ENCODE results near the gene UBB.
A peak's percentile ranks its signal among the peaks of the same experiment; 100 is the strongest.

The UBB gene

DNA sequence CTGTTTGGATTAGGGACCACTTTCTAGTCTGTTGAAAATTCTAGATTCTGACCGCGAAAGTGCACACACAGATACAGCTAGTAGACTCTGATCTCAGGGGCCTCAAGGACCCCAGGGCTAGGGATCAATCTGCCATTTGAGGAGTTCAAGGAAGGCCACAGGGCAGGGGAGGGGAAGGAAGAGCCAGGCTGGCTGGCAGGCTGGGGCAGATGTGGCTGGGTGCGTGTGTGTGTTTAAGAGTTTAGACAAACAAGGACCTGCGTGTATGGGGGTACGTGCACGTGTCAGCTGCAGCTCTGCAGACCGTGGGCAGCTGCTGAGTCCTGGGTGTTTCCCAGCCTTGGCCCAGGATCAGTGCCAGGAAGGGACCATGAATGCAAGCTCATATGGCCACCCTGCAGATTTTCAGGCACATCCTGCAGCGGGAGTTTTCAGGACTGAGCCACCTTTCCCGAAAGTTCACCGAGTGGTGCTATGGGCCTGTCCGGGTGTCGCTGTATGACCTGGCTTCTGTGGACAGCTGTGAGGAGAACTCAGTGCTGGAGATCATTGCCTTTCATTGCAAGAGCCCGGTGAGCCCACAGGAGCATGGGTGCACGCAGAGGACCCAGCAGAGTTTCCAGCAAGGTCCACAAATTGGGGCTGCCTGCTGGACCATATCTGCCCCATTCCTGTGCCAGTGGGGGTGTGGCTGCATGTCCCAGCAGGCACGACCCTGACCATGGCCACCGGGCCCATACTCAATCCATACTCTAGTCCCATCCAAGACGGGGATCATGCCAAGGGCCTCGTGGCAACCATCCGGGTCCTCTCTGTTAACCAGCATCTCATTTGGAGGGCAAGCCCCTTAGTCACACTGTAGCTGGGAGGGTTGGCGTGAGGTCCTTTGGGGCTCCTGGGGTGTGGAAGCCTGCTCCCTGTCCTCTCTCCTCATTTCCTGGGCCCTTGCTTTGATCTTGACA is 45.1 kb downstream of the UBB start:
- TF ChIP-seq, protein P1, sequence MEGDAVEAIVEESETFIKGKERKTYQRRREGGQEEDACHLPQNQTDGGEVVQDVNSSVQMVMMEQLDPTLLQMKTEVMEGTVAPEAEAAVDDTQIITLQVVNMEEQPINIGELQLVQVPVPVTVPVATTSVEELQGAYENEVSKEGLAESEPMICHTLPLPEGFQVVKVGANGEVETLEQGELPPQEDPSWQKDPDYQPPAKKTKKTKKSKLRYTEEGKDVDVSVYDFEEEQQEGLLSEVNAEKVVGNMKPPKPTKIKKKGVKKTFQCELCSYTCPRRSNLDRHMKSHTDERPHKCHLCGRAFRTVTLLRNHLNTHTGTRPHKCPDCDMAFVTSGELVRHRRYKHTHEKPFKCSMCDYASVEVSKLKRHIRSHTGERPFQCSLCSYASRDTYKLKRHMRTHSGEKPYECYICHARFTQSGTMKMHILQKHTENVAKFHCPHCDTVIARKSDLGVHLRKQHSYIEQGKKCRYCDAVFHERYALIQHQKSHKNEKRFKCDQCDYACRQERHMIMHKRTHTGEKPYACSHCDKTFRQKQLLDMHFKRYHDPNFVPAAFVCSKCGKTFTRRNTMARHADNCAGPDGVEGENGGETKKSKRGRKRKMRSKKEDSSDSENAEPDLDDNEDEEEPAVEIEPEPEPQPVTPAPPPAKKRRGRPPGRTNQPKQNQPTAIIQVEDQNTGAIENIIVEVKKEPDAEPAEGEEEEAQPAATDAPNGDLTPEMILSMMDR (IDR thresholded peaks at IDR 0.05; ENCODE audit: low read depth, low read length) = no peak
- no peak for DNase-seq (ENCODE audit: low read depth in 2 of 2)
- no peak overlapping the region for H3K4me3 ChIP-seq (replicated peaks in 1 of 2; ENCODE audit: low read depth in 2 of 2, low read length in 2 of 2)

DNA sequence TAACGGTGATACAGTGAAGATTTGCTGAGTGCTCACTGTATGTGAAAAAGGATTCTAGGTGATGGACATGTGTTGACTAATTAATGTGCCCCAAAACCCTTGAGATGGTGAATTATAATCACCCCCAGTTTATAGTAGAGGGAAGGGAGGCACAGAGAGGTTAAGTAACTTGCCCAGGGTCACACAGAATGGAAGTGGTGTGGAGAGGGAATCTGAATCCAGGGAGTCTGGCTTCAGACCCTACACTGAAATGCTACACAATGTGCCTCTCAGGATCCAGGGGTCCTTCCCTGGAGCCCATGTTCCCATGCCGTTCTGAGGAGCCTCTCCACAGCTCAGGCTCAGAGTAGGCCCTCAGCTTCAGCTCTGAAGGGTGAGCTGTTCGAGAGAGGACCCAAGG is 46.1 kb downstream of the UBB start:
- H3K4me3 ChIP-seq (replicated peaks in 1 of 2; ENCODE audit: low read depth in 2 of 2, low read length in 2 of 2) = no peak overlapping the region
- TF ChIP-seq, protein P1 (IDR thresholded peaks at IDR 0.05; ENCODE audit: low read depth, low read length) = no peak
- no peak for DNase-seq (ENCODE audit: low read depth in 2 of 2)

DNA sequence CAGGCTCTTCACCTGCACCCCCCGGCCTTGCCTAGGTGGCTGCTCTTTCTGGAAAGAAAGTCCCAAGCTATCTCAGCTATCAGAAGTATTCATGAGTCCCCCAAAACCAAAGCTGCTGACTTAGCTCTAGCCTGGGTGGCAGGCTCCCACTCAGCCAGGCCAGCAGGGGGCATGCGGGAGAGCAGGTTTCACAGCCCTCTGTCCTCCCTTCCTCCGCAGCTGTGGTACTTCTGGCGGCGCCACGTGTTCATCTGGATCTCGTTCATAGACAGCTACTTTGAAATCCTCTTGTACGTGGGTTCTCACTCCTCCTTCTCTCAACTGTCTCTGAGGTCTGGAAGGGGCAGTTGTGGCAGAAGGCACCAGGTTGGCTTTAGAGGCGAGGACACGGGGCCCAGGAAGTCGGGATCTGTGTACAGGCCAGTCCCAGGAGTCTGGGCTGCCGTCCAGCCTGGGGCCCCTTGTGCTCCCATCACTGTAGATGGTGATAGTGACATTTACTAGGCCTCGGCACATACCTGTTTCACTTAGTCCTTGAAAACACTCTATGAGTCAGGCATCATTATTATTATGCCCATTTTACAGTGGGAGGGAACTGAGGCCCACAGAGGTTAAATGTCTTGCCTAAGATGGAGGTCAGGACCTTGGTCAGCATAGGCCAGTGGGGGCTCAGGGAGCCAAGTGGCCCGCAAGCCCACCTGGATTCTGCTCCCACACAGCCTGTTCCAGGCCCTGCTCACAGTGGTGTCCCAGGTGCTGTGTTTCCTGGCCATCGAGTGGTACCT is 47.4 kb downstream of the UBB start:
- peak; percentile 60 to 73 for DNase-seq (ENCODE audit: low read depth in 2 of 2)
- H3K4me3 ChIP-seq (replicated peaks in 1 of 2; ENCODE audit: low read depth in 2 of 2, low read length in 2 of 2) = no peak overlapping the region
- TF ChIP-seq, protein P1 (IDR thresholded peaks at IDR 0.05; ENCODE audit: low read depth, low read length) = peak; percentile 85

DNA sequence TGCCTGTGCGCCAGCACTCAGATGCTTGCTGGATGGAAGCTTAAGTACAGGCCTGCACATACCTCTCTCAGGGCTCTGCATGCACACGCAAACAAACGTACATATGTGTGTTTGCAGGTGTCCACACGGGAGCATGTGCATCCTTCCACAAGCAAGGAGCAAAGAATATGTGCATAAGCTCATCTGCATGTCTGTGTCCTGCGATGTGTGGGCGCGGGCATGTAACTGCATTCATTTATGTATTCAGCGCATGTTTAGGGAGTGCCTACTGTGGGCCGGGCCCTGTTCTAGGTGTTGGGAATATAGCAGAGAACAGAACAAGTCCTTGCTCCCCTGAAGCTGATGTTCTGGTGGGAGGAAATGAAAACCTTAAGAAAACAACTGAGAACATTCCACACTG is 48.2 kb downstream of the UBB start:
- DNase-seq (ENCODE audit: low read depth in 2 of 2) = no peak
- TF ChIP-seq, protein P1 (IDR thresholded peaks at IDR 0.05; ENCODE audit: low read depth, low read length) = no peak
- H3K4me3 ChIP-seq (replicated peaks in 1 of 2; ENCODE audit: low read depth in 2 of 2, low read length in 2 of 2) = no peak overlapping the region

DNA sequence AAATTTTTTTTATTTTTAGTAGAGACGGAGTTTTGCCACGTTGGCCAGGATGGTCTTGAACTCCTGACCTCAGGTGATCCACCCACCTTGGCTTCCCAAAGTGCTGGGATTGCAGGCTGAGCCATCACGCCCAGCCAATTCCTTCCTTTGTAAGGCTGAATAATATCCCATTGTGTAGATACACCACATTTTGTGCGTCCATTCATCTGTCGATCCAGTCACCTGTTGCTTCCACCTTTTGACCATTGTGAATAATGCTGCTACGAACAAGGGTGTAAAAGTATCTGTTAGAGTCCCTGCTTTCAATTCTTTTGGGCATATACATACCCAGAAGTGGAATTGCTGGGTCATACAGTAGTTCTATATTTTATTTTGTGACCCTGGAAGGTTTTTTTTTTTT is 49.8 kb downstream of the UBB start:
- TF ChIP-seq, protein P1 (IDR thresholded peaks at IDR 0.05; ENCODE audit: low read depth, low read length) = no peak
- no peak for DNase-seq (ENCODE audit: low read depth in 2 of 2)
- H3K4me3 ChIP-seq (replicated peaks in 1 of 2; ENCODE audit: low read depth in 2 of 2, low read length in 2 of 2) = no peak overlapping the region

DNA sequence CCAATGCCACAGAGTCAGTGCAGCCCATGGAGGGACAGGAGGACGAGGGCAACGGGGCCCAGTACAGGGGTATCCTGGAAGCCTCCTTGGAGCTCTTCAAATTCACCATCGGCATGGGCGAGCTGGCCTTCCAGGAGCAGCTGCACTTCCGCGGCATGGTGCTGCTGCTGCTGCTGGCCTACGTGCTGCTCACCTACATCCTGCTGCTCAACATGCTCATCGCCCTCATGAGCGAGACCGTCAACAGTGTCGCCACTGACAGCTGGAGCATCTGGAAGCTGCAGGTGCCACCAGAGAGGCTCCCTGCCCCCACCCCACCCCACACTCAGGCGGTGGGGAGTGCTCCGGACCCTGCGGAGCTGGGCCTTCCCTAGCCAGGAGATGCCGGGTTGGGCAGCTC is 51.1 kb downstream of the UBB start:
- H3K4me3 ChIP-seq (replicated peaks in 1 of 2; ENCODE audit: low read depth in 2 of 2, low read length in 2 of 2) = no peak overlapping the region
- no peak for DNase-seq (ENCODE audit: low read depth in 2 of 2)
- TF ChIP-seq, protein P1 (IDR thresholded peaks at IDR 0.05; ENCODE audit: low read depth, low read length) = no peak

All from cardiac fibroblast (primary cell).